Daoy (cell line): ENCODE measurements around the gene NOX1. TPM values are rescaled to one million over a fixed set of nuclear protein-coding genes. Genes with fewer than 3 reads are reported as not detected.

ENCODE experiments used
- DNase-seq: peaks from one replicate; pipeline ENCODE4 v3.0.0-alpha.2; 2015; ENCODE audit warnings: low read depth
- total RNA-seq: library from RNA; depleted of rRNA; stranded (reverse); fragments of >200 nt; shearing (Covaris generic); gene quantifications from 2 replicates; pipeline ENCODE4 v1.2.3, GENCODE V29; 2014; rRNA removed

Gene NOX1
- not detected in 2 replicates for total RNA-seq

- no peak for DNase-seq
Measured at GRCh38 chrX:100874325-100874724, at the start of gene NOX1. NOX1 (minus strand) TSS chrX:100874359; CDS start chrX:100874139, 220 bp downstream.

DNA sequence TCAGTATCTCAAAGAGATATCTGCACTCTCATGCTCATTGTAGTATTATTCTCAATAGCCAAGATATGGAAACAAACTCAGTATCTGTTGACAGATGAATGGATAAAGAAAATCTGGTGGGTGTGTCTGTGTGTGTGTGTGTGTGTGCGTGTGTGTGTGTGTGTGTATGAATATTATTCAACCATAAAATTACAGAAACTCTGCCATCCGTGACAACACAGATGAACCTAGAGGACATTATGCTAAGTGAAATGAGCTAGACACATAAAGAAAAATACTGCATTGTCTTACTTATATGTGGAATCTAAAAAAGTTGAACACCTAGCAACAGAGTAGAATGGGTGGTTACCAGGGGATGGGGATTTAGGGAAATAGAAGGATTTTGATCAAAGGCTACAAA lies 41.4 kb upstream of the NOX1 start:
- DNase-seq: no peak

DNA sequence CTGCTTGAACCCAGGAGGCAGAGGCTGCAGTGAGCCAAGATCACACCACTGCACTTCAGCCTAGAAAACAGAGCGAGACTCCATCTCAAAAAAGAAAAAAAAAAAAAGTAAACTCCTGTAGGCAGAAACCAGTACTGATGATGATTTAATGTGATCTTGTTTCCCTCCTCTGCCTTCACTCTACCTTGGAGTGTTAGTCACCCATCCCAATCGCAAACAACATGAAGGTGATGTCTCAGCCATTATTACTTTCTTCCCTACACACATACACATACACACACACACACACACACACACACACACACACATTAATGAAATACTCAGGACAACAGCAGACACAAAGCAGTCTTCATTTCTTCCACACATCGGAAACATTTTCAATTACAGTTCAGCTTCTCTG lies 39.0 kb upstream of the NOX1 start:
- no peak for DNase-seq

DNA sequence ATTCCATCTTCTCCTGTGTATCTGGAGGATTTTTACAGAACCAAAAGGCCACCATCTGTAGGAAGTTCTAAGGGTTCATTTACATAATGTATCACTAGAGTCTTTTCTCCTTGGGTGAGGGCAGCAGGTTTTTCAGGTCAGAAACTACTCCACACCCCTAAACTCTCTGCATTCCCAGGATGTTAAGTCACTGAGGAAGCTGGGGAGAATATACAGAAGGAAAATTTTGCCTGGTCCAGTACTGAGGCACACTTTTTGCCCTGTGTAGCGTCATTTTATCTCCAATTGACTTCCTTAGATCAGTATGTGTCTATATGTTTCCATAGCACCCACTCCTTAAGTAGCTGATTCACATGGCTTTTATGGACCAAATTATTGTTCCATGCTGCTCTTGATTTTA lies 37.6 kb upstream of the NOX1 start:
- no peak for DNase-seq

- DNase-seq: no peak
Measured at GRCh38 chrX:100905620-100906019, 31.5 kb upstream of the NOX1 start.

GRCh38 chrX:100904433-100904832 lies 30.3 kb upstream of the NOX1 start:
- DNase-seq: no peak

- DNase-seq: peak; percentile 19
Measured at GRCh38 chrX:100895365-100896075, 21.4 kb upstream of the NOX1 start.

- DNase-seq: no peak
Measured at GRCh38 chrX:100883654-100884053, 9.5 kb upstream of the NOX1 start.

- DNase-seq: no peak
Measured at GRCh38 chrX:100880368-100880767, 6.2 kb upstream of the NOX1 start.

DNA sequence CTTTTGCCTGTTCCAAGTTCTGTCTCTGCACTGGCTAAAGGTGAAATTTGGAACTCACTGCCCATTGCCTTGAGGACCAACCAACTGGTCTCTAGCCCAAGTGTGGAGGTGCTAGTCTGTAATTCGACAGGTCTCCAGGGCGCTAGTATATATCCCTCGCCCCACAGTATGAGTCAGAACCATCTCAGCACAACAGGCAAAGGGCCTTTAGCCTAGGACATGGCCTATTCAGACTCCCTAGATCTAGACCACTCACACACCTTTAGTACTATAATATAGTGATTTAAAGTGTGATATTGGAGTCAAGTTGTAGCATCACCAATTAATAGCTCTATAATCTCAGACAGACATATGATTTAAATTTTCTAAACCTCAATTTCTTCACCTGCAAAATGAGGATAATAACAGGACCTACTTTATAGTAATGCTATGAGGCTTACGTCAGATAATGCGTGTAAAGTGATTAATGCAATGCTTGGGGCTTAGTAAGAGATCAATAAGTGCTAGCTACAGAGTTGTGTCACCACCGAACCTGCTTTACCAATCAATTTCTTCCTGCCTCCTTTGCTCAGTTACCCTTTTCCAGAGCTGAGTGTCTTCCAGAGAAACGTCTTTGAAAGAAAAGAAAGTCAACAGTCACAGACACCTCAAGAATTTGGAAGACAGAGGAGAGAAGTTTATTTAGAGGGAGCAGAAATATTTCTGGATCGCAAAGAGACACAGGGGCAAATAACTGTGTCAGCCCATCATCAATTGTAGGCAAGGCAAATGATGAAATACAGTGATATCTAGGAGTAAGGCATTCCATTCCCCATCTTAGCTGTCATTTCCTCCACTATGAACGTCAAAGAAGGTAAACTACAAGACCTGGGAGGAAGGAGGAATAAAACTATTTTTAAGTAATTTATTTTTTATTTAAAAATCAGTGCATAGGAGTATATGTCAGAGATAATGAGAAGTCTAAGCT lies 2.3 kb downstream of the NOX1 start:
- DNase-seq: no peak

DNA sequence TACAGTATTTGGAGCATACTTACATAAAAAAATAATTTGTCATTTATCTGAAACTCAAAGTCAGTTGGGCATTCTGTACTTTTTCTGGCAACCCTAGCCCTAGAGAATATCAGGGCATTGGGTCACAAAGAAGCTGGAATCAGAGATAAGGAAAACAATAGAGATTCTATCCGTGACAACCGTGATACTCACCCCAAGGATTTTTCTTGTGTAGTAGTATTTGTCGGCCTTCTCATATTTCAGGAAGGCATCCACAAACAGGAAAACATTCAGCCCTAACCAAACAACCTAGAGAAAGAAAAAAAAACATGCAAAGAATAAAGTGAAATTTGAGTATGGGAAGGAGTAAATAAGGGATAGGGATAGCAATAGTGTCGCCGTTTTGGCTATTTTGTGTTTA lies 3.6 kb downstream of the NOX1 start:
- DNase-seq: no peak

- DNase-seq: no peak
Measured at GRCh38 chrX:100868273-100868672, 5.9 kb downstream of the NOX1 start.

GRCh38 chrX:100864657-100865391 lies 9.3 kb downstream of the NOX1 start:
- peak; percentile 17 for DNase-seq

GRCh38 chrX:100863326-100863864 lies 10.8 kb downstream of the NOX1 start:
- no peak for DNase-seq

- no peak for DNase-seq
Measured at GRCh38 chrX:100852810-100853209, 21.3 kb downstream of the NOX1 start.

GRCh38 chrX:100850317-100850716 lies 23.8 kb downstream of the NOX1 start:
- DNase-seq: no peak

GRCh38 chrX:100831219-100831946 lies 42.8 kb downstream of the NOX1 start:
- DNase-seq: no peak

- no peak for DNase-seq
Measured at GRCh38 chrX:100830547-100830946, 43.6 kb downstream of the NOX1 start.

GRCh38 chrX:100830143-100830542 lies 44.0 kb downstream of the NOX1 start:
- no peak for DNase-seq

GRCh38 chrX:100829730-100830129 lies 44.4 kb downstream of the NOX1 start:
- DNase-seq: peak; percentile 40
